ENCODE results near the gene ZNF407.

- no peak for TF ChIP-seq CTCF (IDR thresholded peaks at IDR 0.05)
- TF ChIP-seq POLR2A (IDR thresholded peaks at IDR 0.05) = no peak
These were observed 85.3 kb downstream of the ZNF407 start for GRCh38 chr18:74682991-74683297.

Data from gastroesophageal sphincter (tissue), 3 donors.